ENCODE data around the gene ISYNA1.

GRCh38 chr19:18474366-18474887 is 36.5 kb upstream of the ISYNA1 start:
- TF ChIP-seq HDGF (IDR thresholded peaks at IDR 0.05; ENCODE audit: borderline replicate concordance): no peak
- no peak for TF ChIP-seq FOXM1 (IDR thresholded peaks at IDR 0.05; ENCODE audit: borderline replicate concordance)
- TF ChIP-seq BHLHE40 (IDR thresholded peaks at IDR 0.05; ENCODE audit: borderline replicate concordance): no peak
- no peak for TF ChIP-seq L3MBTL2 (conservative IDR thresholded peaks at IDR 0.05)
- TF ChIP-seq ELF4 (IDR thresholded peaks at IDR 0.05): no peak
- TF ChIP-seq SUZ12 (IDR thresholded peaks at IDR 0.05): no peak
- no peak for TF ChIP-seq PKNOX1 (IDR thresholded peaks at IDR 0.05)
- TF ChIP-seq LEF1 (IDR thresholded peaks at IDR 0.05; ENCODE audit: borderline replicate concordance): no peak
- no peak for TF ChIP-seq FOXA1 (IDR thresholded peaks at IDR 0.05)
- TF ChIP-seq ARNT (IDR thresholded peaks at IDR 0.05): no peak
- no peak for TF ChIP-seq TARDBP (IDR thresholded peaks at IDR 0.05)
